ENCODE measurements around the gene SLC39A11. TPM values are rescaled to one million over a fixed set of nuclear protein-coding genes. Genes with fewer than 3 reads are reported as not detected.

Gene SLC39A11
- polyA plus RNA-seq, 1 donor from 2014 or later = 8.0 TPM

GRCh38 chr17:73010414-73010813 lies 82.1 kb downstream of the SLC39A11 start:
- Histone ChIP-seq H3K9ac (ENCODE audit: low read length) (no peak overlapping the region), H3K9me2 (ENCODE audit: insufficient read depth, low read length) (no peaks in the 10 kb centered on the region), H2AFZ (ENCODE audit: low read depth, low read length) (no peak overlapping the region), H3K4me3 (ENCODE audit: low read length) (no peak overlapping the region), H3K4me2 (ENCODE audit: low read length) (no peak overlapping the region), H4K20me1 (ENCODE audit: insufficient read depth) (no peaks in the 10 kb centered on the region), H3K27ac (ENCODE audit: low read length) (no peak overlapping the region), H3F3A (ENCODE audit: insufficient read depth, low read length, poor library complexity, severe bottlenecking) (no peaks in the 10 kb centered on the region), H3K9me3 (ENCODE audit: low read length) (no peaks in the 10 kb centered on the region), H3K79me2 (replicated peaks; ENCODE audit: insufficient read depth, low read length) (no peaks in the 10 kb centered on the region), H3K36me3 (ENCODE audit: insufficient read depth, low read length) (no peaks in the 10 kb centered on the region), H3K27me3 (ENCODE audit: insufficient read depth, low read depth, low read length) (no peaks in the 10 kb centered on the region)
- TF ChIP-seq TAF1 (IDR thresholded peaks at IDR 0.05; ENCODE audit: low read depth) = no peak
- TF ChIP-seq REST (IDR thresholded peaks at IDR 0.05; ENCODE audit: borderline replicate concordance) = no peak
- TF ChIP-seq EZH2 (IDR thresholded peaks at IDR 0.05; ENCODE audit: borderline replicate concordance, insufficient read depth, low read length, poor library complexity, severe bottlenecking) = no peak
- no peak for TF ChIP-seq CTCF (IDR thresholded peaks at IDR 0.05; ENCODE audit: poor library complexity, severe bottlenecking)
- no peak for TF ChIP-seq EP300 (conservative IDR thresholded peaks at IDR 0.05; ENCODE audit: poor library complexity, severe bottlenecking)
- no peak for TF ChIP-seq RAD21 (conservative IDR thresholded peaks at IDR 0.05)
- no peak for TF ChIP-seq POLR2AphosphoS5 (IDR thresholded peaks at IDR 0.05)
- TF ChIP-seq MXI1 (conservative IDR thresholded peaks at IDR 0.05; ENCODE audit: poor library complexity, severe bottlenecking) = no peak
- TF ChIP-seq SMC3 (conservative IDR thresholded peaks at IDR 0.05; ENCODE audit: poor library complexity) = no peak

GRCh38 chr17:73007407-73007806 lies 85.1 kb downstream of the SLC39A11 start:
- H2AFZ ChIP-seq (ENCODE audit: low read depth, low read length) = no peak overlapping the region
- H3K9me3 ChIP-seq (ENCODE audit: low read length) = no peaks in the 10 kb centered on the region
- H3K27ac ChIP-seq (ENCODE audit: low read length) = no peak overlapping the region
- H3K9me2 ChIP-seq (ENCODE audit: insufficient read depth, low read length) = no peaks in the 10 kb centered on the region
- H3K4me2 ChIP-seq (ENCODE audit: low read length) = no peak overlapping the region
- no peak for TF ChIP-seq EP300 (conservative IDR thresholded peaks at IDR 0.05; ENCODE audit: poor library complexity, severe bottlenecking)
- TF ChIP-seq POLR2AphosphoS5 (IDR thresholded peaks at IDR 0.05) = no peak
- no peak for TF ChIP-seq MXI1 (conservative IDR thresholded peaks at IDR 0.05; ENCODE audit: poor library complexity, severe bottlenecking)
- TF ChIP-seq EZH2 (IDR thresholded peaks at IDR 0.05; ENCODE audit: borderline replicate concordance, insufficient read depth, low read length, poor library complexity, severe bottlenecking) = no peak
- H3K9ac ChIP-seq (ENCODE audit: low read length) = no peak overlapping the region
- H3K79me2 ChIP-seq (replicated peaks; ENCODE audit: insufficient read depth, low read length) = no peaks in the 10 kb centered on the region
- no peaks in the 10 kb centered on the region for H3F3A ChIP-seq (ENCODE audit: insufficient read depth, low read length, poor library complexity, severe bottlenecking)
- no peaks in the 10 kb centered on the region for H3K27me3 ChIP-seq (ENCODE audit: insufficient read depth, low read depth, low read length)
- H3K36me3 ChIP-seq (ENCODE audit: insufficient read depth, low read length) = no peaks in the 10 kb centered on the region
- no peak overlapping the region for H3K4me3 ChIP-seq (ENCODE audit: low read length)
- H4K20me1 ChIP-seq (ENCODE audit: insufficient read depth) = no peaks in the 10 kb centered on the region
